IPS-18c (cell line): ENCODE measurements around the gene FAM98C.
A peak's percentile ranks its signal among the peaks of the same experiment; 100 is the strongest.
"Not testable (repeated sequence)": the region's sequence is repeated elsewhere in the genome, so short reads cannot be mapped to it uniquely, and the experiment has no call there.

Source experiments
- H3K4me3 ChIP-seq: 2 replicates; pipeline ENCODE4 v1.7.0; 2013; ENCODE audit warnings: low read depth, mild to moderate bottlenecking, low read length, moderate library complexity; ENCODE audit not compliant: insufficient read depth
- H3K9me3 ChIP-seq: one replicate; pipeline ENCODE4 v1.6.1; 2013; ENCODE audit warnings: mild to moderate bottlenecking, low read length, moderate library complexity; ENCODE audit not compliant: control insufficient read depth, insufficient read depth

Gene FAM98C

DNA sequence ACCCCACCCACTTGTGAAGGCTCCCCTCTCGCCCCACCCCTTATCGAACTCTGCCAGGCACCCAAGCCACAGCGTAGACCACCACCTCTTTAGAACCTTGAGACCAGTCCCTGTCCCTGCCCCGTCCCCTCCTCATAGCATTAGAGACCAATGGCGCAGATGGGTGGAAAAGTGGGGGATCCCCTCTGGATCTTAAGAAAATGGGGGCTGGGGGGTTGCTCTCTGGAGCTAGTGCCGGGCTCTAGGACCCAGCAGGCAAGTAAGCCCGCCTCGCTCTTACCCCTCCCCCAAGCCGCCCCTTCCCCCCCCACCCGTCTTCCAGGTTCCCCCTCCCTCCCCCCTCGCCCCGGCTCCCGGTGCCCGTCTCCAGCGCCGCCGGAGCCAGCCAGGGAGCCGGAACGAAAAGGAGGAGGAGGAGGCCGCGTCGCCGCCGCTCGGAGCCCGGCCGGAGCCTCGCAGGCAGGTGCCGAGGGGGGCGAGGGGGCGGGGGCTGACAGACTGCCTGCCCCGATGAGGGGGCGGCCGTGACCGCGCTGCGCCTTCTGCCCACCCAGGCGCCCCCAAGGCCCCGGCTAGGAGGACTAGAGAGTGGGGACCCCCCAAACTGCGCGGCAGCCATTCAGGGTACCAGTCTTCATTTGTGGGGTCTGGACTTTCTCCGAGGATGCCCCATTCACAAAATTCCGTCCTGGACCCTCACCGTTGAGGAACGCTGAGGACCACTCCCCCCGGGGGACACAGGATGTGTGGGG is 14.4 kb upstream of the FAM98C start, which contains the start of gene SPRED3:
Gene SPRED3, plus strand, starts transcription at position 349 of the 752 bp plus-strand sequence. CDS start 1,606 bp downstream, outside the sequence.
- Histone ChIP-seq H3K9me3 (no peaks in the 10 kb centered on the region), H3K4me3 (peak within 1 kb of the TSS; percentile 87)

DNA sequence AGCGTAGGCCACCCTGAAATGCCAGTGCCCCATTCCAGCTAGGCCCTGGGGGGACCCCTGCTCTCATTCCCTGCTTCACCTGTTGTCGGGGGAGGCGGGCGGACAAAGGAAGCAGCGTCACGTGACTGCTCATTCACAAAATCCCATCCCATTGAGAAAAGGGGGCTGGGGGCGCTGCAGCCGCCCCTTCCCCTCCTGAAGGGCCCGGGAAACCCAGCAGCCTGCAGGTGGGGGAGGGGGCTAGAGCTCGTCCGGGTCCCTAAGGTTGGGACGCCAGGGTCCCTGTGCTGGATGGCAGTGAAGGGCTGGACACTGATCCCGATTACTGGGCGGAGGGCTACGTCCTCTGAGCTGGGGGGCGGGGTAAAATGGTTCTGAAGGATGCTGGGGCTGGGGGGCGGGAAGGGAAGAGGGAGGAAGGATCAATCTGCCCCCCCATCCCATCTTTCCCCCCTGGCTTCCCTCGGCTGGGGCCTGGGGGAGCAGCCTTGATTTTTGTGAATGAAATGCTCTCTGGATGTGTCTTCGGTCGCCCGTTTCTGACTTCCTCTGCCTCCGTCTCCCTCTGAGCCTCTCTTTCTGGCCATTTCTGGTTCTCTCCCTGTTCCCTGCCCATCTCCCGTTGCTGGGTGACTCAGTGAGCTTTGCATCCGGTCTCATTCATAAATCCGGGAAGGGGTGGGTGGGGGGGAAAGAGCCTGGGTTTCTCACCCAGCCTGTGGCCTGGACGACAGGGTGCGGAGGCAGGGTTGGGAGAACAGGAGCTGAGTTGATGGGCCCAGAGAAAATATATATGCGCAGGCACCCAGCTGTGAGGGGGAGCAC is 13.6 kb upstream of the FAM98C start:
- H3K9me3 ChIP-seq = no peaks in the 10 kb centered on the region
- H3K4me3 ChIP-seq = peak overlapping the region; percentile 87

- peak overlapping the region; percentile 87 for H3K4me3 ChIP-seq
Observed at GRCh38 chr19:38389957-38390924, 12.7 kb upstream of the FAM98C start.

DNA sequence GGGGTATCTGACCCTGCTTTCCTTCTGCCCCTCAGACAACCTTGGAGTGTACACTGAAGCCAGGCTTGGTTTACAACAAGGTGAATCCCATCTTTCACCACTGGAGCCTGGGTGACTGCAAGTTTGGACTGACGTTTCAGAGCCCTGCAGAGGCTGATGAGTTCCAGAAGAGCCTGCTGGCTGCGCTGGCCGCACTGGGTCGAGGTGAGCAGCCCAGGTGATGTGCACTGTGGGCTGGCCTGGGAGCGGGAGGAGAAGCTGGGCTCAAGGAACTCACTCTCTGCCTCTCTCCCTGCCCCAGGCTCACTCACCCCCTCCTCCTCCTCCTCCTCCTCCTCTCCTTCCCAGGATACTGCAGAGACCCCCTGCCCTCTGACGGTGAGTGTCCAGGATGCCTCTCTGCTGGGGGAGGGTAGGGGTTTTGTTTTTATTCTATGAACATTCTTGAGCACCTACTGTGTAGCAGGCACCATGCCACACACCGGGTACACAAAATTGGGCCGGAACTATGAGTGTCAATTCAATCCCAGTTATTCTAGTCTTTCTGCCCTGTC is 10.9 kb upstream of the FAM98C start:
- no peaks in the 10 kb centered on the region for H3K9me3 ChIP-seq
- no peak overlapping the region for H3K4me3 ChIP-seq

More at GRCh38 chr19:38389957-38390924, 12.7 kb upstream of the FAM98C start:
- no peaks in the 10 kb centered on the region for H3K9me3 ChIP-seq

GRCh38 chr19:38392707-38393308 is 10.1 kb upstream of the FAM98C start:
- Histone ChIP-seq H3K9me3 (no peaks in the 10 kb centered on the region), H3K4me3 (peak overlapping the region; percentile 3; the same call in 1 of the 2 replicates)

GRCh38 chr19:38394488-38394887 is 8.4 kb upstream of the FAM98C start:
- H3K9me3 ChIP-seq = no peaks in the 10 kb centered on the region
- peak overlapping the region; percentile 40; the same call in 1 of the 2 replicates for H3K4me3 ChIP-seq

- Histone ChIP-seq H3K9me3 (no peaks in the 10 kb centered on the region), H3K4me3 (peak overlapping the region; percentile 40; the same call in 1 of the 2 replicates)
Observed at GRCh38 chr19:38395381-38396114, 7.3 kb upstream of the FAM98C start.

DNA sequence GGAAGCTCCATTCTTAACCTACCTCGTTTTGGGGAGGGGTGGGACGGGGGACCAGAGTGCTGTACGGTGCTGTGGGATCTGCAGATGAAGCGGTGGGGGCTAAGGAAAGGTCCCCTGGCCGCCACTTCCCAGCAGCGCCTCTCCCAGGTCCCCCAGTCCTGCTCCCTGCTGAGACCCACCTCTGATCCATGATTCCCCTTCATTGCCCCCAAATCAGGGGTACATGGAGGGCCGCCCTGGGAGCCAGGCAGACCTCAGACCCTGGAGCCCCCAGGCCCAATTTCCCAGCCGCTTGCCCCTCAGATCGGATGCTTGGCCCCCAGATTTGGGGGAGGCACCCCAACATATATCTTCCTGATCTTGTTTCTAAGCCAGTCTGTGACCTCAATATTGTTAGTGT is 3.8 kb upstream of the FAM98C start:
- no peak overlapping the region for H3K4me3 ChIP-seq
- no peaks in the 10 kb centered on the region for H3K9me3 ChIP-seq

GRCh38 chr19:38399537-38399936 is 3.4 kb upstream of the FAM98C start:
- Histone ChIP-seq H3K4me3 (no peak overlapping the region), H3K9me3 (no peaks in the 10 kb centered on the region)

- Histone ChIP-seq H3K9me3 (no peaks in the 10 kb centered on the region), H3K4me3 (no peak overlapping the region)
Observed at GRCh38 chr19:38400361-38400760, 2.5 kb upstream of the FAM98C start.

GRCh38 chr19:38401148-38401547 is 1.7 kb upstream of the FAM98C start:
- H3K4me3 ChIP-seq = no peak overlapping the region
- H3K9me3 ChIP-seq = no peaks in the 10 kb centered on the region

DNA sequence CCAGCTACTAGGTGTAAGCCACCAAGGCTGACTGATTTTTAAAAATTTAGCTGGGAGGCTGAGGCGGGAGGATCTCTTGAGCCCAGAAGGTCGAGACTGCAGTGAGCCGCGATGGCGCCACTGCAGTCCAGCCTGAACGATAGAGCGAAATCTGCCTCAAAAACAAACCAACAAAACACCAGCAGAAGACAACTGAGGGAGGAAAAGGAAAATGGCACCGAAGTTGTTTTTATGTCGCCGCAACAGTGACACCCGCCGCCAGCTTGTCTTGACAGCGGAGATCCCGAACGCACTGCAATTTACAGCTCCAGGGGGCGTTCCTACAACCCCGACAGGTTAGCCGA is 298 bp upstream of the FAM98C start:
- peak overlapping the region; percentile 11; the same call in 1 of the 2 replicates for H3K4me3 ChIP-seq
- H3K9me3 ChIP-seq = no peaks in the 10 kb centered on the region

- H3K9me3 ChIP-seq = no peaks in the 10 kb centered on the region
- H3K4me3 ChIP-seq = no peak overlapping the region
Observed at GRCh38 chr19:38404858-38405257, 2.0 kb downstream of the FAM98C start.

DNA sequence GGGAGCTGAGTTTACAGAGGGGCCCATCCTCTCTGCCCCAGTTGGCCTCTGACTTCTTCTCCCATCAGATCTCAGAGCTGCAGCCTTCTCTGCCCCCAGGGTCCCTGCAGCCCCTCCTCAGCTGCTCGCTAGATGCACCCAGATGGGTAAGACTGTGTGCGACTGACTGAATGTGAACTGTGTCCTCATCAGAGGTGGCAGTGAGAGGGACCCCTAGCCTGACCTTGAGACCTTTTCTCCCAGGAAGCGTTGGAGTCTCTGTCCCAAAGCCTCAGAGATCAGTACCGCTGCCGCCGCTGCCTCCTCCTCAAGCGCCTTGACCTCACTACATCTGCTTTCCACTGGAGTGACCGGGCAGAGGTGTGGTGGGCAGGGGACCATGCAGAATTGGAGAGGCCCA is 2.4 kb downstream of the FAM98C start:
- H3K4me3 ChIP-seq = no peak overlapping the region
- H3K9me3 ChIP-seq = no peaks in the 10 kb centered on the region

GRCh38 chr19:38409631-38410133 is 6.8 kb downstream of the FAM98C start:
- Histone ChIP-seq H3K9me3 (no peaks in the 10 kb centered on the region), H3K4me3 (no peak overlapping the region)

DNA sequence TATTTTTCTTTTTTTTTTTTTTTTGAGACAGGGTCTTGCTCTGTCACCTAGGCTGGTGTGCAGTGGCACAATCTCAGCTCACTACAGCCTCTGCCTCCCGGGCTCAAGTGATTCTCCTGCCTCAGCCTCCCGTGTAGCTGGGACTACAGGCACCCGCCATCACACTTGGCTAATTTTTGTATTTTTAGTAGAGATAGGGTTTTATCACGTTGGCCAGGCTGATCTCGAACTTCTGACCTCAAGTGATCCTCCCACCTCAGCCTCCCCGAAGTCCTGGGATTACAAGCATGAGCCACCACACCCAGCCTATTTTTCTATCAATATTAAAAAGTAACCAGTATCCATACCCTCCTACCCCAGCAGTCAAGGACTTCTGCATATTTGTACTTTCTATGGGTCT is 7.5 kb downstream of the FAM98C start:
- H3K9me3 ChIP-seq, H3K4me3 ChIP-seq: not testable (repeated sequence)
